ENCODE results near the gene FAM53B. TPM values are rescaled to one million over a fixed set of nuclear protein-coding genes. Genes with fewer than 3 reads are reported as not detected.
A peak's percentile ranks its signal among the peaks of the same experiment; 100 is the strongest.

FAM53B gene
- total RNA-seq, 1 donor from 2014 or later, result 35.9 TPM

DNA sequence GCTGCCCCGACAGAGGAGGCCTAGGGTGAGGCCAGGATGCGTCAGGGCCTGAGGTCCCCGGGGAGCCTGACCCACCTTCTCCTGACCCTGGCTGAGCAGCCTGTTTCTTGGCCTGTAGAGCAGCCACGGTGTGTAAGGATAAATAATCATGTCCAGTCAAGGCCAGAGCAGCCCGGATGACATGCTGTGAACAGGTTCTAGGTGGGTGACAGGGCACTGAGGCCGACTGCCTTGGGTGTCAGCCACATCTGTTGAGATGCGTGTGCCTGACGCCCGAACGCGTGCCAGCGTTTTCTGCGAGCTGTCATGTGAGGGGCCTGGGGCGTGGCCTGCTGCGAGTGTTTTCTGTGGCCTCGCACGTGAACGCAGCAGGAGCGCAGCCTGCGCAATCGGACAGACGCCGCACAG, 118.3 kb downstream of the FAM53B start:
- Mint-ChIP-seq H3K27me3 (no peaks in the 10 kb centered on the region), H3K4me3 (no peak overlapping the region), H3K4me1 (ENCODE audit: unreplicated experiment) (peaks cover 22% of the 10 kb centered on the region), H3K9me3 (no peaks in the 10 kb centered on the region), H3K27ac (no peak overlapping the region), H3K36me3 (no peaks in the 10 kb centered on the region)
- no peak for DNase-seq (ENCODE audit: extremely low spot score, unreplicated experiment)
- TF ChIP-seq, protein P1, sequence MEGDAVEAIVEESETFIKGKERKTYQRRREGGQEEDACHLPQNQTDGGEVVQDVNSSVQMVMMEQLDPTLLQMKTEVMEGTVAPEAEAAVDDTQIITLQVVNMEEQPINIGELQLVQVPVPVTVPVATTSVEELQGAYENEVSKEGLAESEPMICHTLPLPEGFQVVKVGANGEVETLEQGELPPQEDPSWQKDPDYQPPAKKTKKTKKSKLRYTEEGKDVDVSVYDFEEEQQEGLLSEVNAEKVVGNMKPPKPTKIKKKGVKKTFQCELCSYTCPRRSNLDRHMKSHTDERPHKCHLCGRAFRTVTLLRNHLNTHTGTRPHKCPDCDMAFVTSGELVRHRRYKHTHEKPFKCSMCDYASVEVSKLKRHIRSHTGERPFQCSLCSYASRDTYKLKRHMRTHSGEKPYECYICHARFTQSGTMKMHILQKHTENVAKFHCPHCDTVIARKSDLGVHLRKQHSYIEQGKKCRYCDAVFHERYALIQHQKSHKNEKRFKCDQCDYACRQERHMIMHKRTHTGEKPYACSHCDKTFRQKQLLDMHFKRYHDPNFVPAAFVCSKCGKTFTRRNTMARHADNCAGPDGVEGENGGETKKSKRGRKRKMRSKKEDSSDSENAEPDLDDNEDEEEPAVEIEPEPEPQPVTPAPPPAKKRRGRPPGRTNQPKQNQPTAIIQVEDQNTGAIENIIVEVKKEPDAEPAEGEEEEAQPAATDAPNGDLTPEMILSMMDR (conservative IDR thresholded peaks at IDR 0.05), result no peak

DNA sequence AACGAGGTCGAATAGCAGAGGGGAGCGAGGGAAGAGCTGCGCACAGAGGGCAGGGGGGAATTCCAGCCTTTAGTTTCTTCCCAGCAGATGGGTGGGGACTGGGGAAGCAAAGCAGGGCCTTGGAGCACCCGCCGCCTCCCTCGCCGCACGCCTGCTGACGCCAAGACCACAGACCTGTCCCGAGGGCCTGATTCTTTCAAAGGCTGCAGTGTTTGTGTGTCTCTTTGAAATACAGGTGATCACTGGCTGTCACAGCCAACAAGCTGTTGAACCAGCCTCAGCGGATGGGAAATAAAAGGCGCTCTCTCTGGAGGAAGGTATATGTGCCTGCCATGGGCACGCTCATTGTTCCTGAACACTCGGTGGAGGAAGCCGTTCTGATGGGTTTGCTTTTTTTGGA, 119.3 kb downstream of the FAM53B start:
- no peaks in the 10 kb centered on the region for H3K27me3 Mint-ChIP-seq
- TF ChIP-seq, protein P1 (conservative IDR thresholded peaks at IDR 0.05), result no peak

DNA sequence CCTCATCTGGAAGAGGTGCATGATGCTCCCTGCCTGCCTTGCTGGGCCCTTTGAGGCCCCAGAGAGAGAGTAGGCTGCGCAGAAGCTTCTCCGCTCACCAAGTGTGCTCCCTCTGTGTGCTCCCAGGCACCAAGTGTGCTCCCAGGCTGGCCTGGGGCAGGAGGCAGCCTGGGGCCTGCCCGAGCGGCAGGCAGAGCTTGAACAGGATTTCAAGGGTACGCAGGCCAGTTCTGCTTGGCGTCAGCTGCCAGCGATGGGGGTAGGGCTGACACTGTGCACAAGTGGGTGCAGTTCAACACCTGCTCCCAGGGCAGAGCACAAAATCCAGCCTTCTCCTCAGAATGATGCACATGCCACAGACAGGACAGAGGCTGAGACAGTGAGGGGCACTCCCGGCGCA, 119.7 kb downstream of the FAM53B start:
- Mint-ChIP-seq H3K4me3 (no peak overlapping the region), H3K27me3 (no peaks in the 10 kb centered on the region), H3K4me1 (ENCODE audit: unreplicated experiment) (peaks cover 21% of the 10 kb centered on the region), H3K27ac (no peak overlapping the region), H3K36me3 (no peaks in the 10 kb centered on the region), H3K9me3 (no peaks in the 10 kb centered on the region)
- TF ChIP-seq, protein P1 (conservative IDR thresholded peaks at IDR 0.05), result no peak
- DNase-seq (ENCODE audit: extremely low spot score, unreplicated experiment), result no peak

More for the DNA sequence above, 119.3 kb downstream of the FAM53B start:
- Mint-ChIP-seq H3K4me3 (no peak overlapping the region), H3K4me1 (ENCODE audit: unreplicated experiment) (peaks cover 22% of the 10 kb centered on the region), H3K36me3 (no peaks in the 10 kb centered on the region), H3K27ac (peak overlapping the region; percentile 67), H3K9me3 (no peaks in the 10 kb centered on the region)
- DNase-seq (ENCODE audit: extremely low spot score, unreplicated experiment), result no peak

DNA sequence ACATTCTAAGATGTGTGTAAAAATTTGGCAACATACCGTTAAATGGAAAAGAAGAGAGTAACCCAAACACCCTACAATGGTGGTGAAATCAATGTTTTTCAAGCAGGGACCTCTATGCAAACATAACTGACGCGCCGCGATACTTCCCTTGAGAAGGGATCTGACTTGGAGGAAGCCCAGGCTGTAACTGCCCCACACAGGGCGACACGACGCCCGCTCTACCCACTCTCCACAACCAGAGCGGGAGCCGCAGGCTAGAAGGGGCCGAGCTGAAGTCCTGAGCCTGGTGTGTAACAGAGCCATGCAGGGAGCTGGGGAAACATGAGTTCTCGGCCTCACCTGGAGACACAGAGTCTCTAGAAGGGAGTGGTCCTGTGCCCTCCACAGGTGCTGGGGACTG, 120.2 kb downstream of the FAM53B start:
- Mint-ChIP-seq H3K27me3 (no peaks in the 10 kb centered on the region), H3K27ac (no peak overlapping the region), H3K4me1 (ENCODE audit: unreplicated experiment) (peaks cover 16% of the 10 kb centered on the region), H3K36me3 (no peaks in the 10 kb centered on the region), H3K4me3 (no peak overlapping the region), H3K9me3 (no peaks in the 10 kb centered on the region)
- TF ChIP-seq, protein P1 (conservative IDR thresholded peaks at IDR 0.05), result no peak
- DNase-seq (ENCODE audit: extremely low spot score, unreplicated experiment), result no peak

DNA sequence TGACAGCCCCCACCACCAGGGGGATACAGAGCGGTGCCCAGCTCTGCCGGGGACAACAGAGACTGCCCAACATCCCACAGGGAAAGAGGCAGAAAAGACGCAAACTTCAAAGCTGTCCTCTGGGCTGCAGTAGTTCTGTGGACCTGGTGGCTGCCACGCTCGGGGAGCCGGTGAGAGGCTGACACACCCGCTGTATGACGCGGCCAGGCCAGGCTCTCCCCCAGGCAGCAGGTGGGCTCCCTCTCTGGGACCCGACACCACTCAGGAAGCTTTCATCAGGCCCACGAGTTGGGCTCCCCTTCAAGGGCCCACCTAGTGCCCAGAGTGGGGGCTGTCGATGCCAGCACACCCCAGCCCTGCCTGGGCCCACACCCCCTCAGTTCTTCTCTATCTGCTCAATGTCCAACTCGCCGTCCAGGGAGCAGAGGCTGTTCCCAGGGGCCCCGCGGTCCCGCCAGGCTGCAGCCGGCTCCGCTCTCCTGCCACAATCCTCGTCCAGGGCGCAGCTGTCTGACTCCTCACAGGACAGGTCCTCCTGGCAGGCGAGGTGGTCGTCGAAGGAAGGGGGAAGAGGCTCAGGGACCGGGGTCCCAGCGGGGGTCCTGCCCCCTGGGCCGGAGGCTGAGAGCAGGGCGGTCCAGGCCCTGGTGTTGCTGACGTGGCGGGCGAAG, 121.2 kb downstream of the FAM53B start:
- H3K9me3 Mint-ChIP-seq, result no peaks in the 10 kb centered on the region
- TF ChIP-seq, protein P1 (conservative IDR thresholded peaks at IDR 0.05), result no peak
- no peak overlapping the region for H3K27ac Mint-ChIP-seq
- no peaks in the 10 kb centered on the region for H3K27me3 Mint-ChIP-seq
- peaks cover 14% of the 10 kb centered on the region for H3K4me1 Mint-ChIP-seq (ENCODE audit: unreplicated experiment)
- no peak overlapping the region for H3K4me3 Mint-ChIP-seq
- H3K36me3 Mint-ChIP-seq, result no peaks in the 10 kb centered on the region
- no peak for DNase-seq (ENCODE audit: extremely low spot score, unreplicated experiment)

All from type B pancreatic cell (in vitro differentiated cells).